ENCODE measurements around the gene OR5AP2.

OR5AP2 gene

GRCh38 chr11:56688554-56689100 is 46.4 kb upstream of the OR5AP2 start:
- POLR2A ChIA-PET, result no interaction called here
- no peak for TF ChIP-seq ZNF239 (tag by site-specific recombination; IDR thresholded peaks at IDR 0.05)
- TF ChIP-seq ZNF311 (tag by site-specific recombination; IDR thresholded peaks at IDR 0.05; ENCODE audit: borderline replicate concordance), result no peak
- no peak for TF ChIP-seq ZNF280D (tag by site-specific recombination; IDR thresholded peaks at IDR 0.05)
- no peak for TF ChIP-seq SALL2 (tag by site-specific recombination; IDR thresholded peaks at IDR 0.05; ENCODE audit: borderline replicate concordance)
- TF ChIP-seq ZNF223 (tag by site-specific recombination; IDR thresholded peaks at IDR 0.05), result no peak
- no peak for TF ChIP-seq ZNF626 (tag by site-specific recombination; IDR thresholded peaks at IDR 0.05)
- no peak for TF ChIP-seq ZNF202 (tag by site-specific recombination; IDR thresholded peaks at IDR 0.05; ENCODE audit: borderline replicate concordance)
- no peak for TF ChIP-seq ZNF184 (tag by site-specific recombination; IDR thresholded peaks at IDR 0.05)
- no peak for TF ChIP-seq ZBTB21 (tag by site-specific recombination; IDR thresholded peaks at IDR 0.05)
- TF ChIP-seq ZNF548 (tag by site-specific recombination; IDR thresholded peaks at IDR 0.05), result no peak
- no peak for TF ChIP-seq ZNF366 (tag by site-specific recombination; conservative IDR thresholded peaks at IDR 0.05)
- no peak for TF ChIP-seq ZNF776 (tag by site-specific recombination; IDR thresholded peaks at IDR 0.05; ENCODE audit: borderline replicate concordance)
- no peak for TF ChIP-seq ZNF629 (tag by site-specific recombination; IDR thresholded peaks at IDR 0.05)
- TF ChIP-seq PBX3 (CRISPR knock-in tag; IDR thresholded peaks at IDR 0.05), result no peak
- no peak for TF ChIP-seq ZNF274 (IDR thresholded peaks at IDR 0.05; ENCODE audit: low read length)
- TF ChIP-seq ZNF274 (tag by site-specific recombination; IDR thresholded peaks at IDR 0.05; ENCODE audit: borderline replicate concordance), result no peak
- TF ChIP-seq ZNF341 (tag by site-specific recombination; IDR thresholded peaks at IDR 0.05; ENCODE audit: low read depth), result no peak
- no peak for TF ChIP-seq GLIS1 (tag by site-specific recombination; IDR thresholded peaks at IDR 0.05)
- no peak for TF ChIP-seq ZBTB17 (tag by site-specific recombination; IDR thresholded peaks at IDR 0.05)
- TF ChIP-seq YY2 (tag by site-specific recombination; IDR thresholded peaks at IDR 0.05), result no peak
- no peak for TF ChIP-seq ZNF26 (tag by site-specific recombination; IDR thresholded peaks at IDR 0.05)

GRCh38 chr11:56670984-56671383 is 28.7 kb upstream of the OR5AP2 start:
- CTCF ChIA-PET, result no interaction called here
- H3K9me3 ChIP-seq (ENCODE audit: control insufficient read depth, insufficient read depth, low read depth, low read length), result no peaks in the 10 kb centered on the region
- H3K4me1 ChIP-seq (ENCODE audit: control insufficient read depth, insufficient read depth, low read length), result no peaks in the 10 kb centered on the region
- no peaks in the 10 kb centered on the region for H3K36me3 ChIP-seq (ENCODE audit: control insufficient read depth in 2 of 2, insufficient read depth in 1 of 2, low read length in 2 of 2)
- H3K4me3 ChIP-seq (ENCODE audit: low read depth, low read length), result no peak overlapping the region
- no peak overlapping the region for H3K27ac ChIP-seq (ENCODE audit: extremely low read depth, low read depth, low read length)
- POLR2A ChIA-PET, result no interaction called here
- TF ChIP-seq ZNF837 (tag by site-specific recombination; IDR thresholded peaks at IDR 0.05) (no peak), ZNF214 (tag by site-specific recombination; IDR thresholded peaks at IDR 0.05; ENCODE audit: borderline replicate concordance) (no peak), TRIM28 (IDR thresholded peaks at IDR 0.05; ENCODE audit: borderline replicate concordance, low read length) (no peak), ZNF768 (tag by site-specific recombination; IDR thresholded peaks at IDR 0.05) (no peak), ZNF366 (tag by site-specific recombination; conservative IDR thresholded peaks at IDR 0.05) (no peak), ZNF580 (tag by site-specific recombination; IDR thresholded peaks at IDR 0.05) (no peak), ZBTB48 (tag by site-specific recombination; IDR thresholded peaks at IDR 0.05) (no peak), ZSCAN4 (tag by site-specific recombination; IDR thresholded peaks at IDR 0.05) (no peak), SCRT1 (tag by site-specific recombination; IDR thresholded peaks at IDR 0.05; ENCODE audit: borderline replicate concordance) (no peak), ZSCAN30 (tag by site-specific recombination; IDR thresholded peaks at IDR 0.05) (no peak)

More at GRCh38 chr11:56688554-56689100, 46.4 kb upstream of the OR5AP2 start:
- H3K4me3 ChIP-seq (ENCODE audit: low read depth, low read length), result no peak overlapping the region
- no peaks in the 10 kb centered on the region for H3K4me1 ChIP-seq (ENCODE audit: control insufficient read depth, insufficient read depth, low read length)
- no peaks in the 10 kb centered on the region for H3K36me3 ChIP-seq (ENCODE audit: control insufficient read depth in 2 of 2, insufficient read depth in 1 of 2, low read length in 2 of 2)
- H3K9me3 ChIP-seq (ENCODE audit: control insufficient read depth, insufficient read depth, low read depth, low read length), result no peaks in the 10 kb centered on the region
- no peak overlapping the region for H3K27ac ChIP-seq (ENCODE audit: extremely low read depth, low read depth, low read length)
- CTCF ChIA-PET, result no interaction called here

Data from HEK293 (cell line).